Tibial nerve (tissue), 4 donors: ENCODE measurements around the gene SRD5A3. TPM values are rescaled to one million over a fixed set of nuclear protein-coding genes. Genes with fewer than 3 reads are reported as not detected.

Source experiments
- DNase-seq, 2 donors: peaks; one replicate each; pipeline ENCODE4 v3.0.0-alpha.2; 2019; ENCODE audit warnings: low spot score in 2 of 2
- H3K27ac ChIP-seq, 4 donors: fragments of 200-600 bp; sonication (generic) in 3 of 4; one replicate each; pipeline ENCODE4 v1.5.1; 2017 to 2019; ENCODE audit warnings: mild to moderate bottlenecking in 1 of 4
- H3K27me3 ChIP-seq, 2 donors: fragments of 200-600 bp; sonication (generic) in 1 of 2; one replicate each; pipeline versions ENCODE4 v1.5.1 to v1.6.0; 2017 to 2019
- H3K36me3 ChIP-seq, 3 donors: fragments of 200-600 bp; sonication (generic); one replicate each; pipeline ENCODE4 v1.5.1; 2018 to 2019
- H3K4me1 ChIP-seq, 4 donors: fragments of 200-600 bp; sonication (generic) in 3 of 4; one replicate each; pipeline ENCODE4 v1.5.1; 2017 to 2019
- H3K4me3 ChIP-seq, 4 donors: fragments of 200-600 bp; sonication (generic) in 3 of 4; one replicate each; pipeline ENCODE4 v1.5.1; 2017 to 2019; ENCODE audit warnings: mild to moderate bottlenecking in 1 of 4, moderate library complexity in 1 of 4
- H3K9me3 ChIP-seq, 4 donors: fragments of 200-600 bp; sonication (generic) in 3 of 4; one replicate each; pipeline ENCODE4 v1.5.1; 2017 to 2019
- EP300 ChIP-seq, 2 donors: sonication (generic); formaldehyde crosslinking; IDR thresholded peaks; one replicate each; pipeline ENCODE4 v1.6.1; 2017; ENCODE audit warnings: antibody characterized with exemption in 2 of 2, mild to moderate bottlenecking in 1 of 2
- POLR2A ChIP-seq, 2 donors: fragments of 450-650 bp; IDR thresholded peaks; one replicate each; pipeline ENCODE4 v1.6.1; 2017; ENCODE audit warnings: antibody characterized with exemption in 2 of 2, mild to moderate bottlenecking in 2 of 2, moderate library complexity in 2 of 2
- WGBS, 2 donors: methylation state at CpG; one replicate each; pipeline ENCODE4 v1.1.5; 2018; 5-methylcytosine and 5-hydroxymethylcytosine counted together
- total RNA-seq, 4 donors: library from RNA; depleted of rRNA; stranded (reverse); fragments of >200 nt; gene quantifications; one replicate each; pipeline ENCODE4 v1.1.0, GENCODE V29; 2016
- TF ChIP-seq, protein P1 (sequence below), 5 experiments: fragments of 200-600 bp in 3 of 5; fragments of 450-650 bp in 2 of 5; sonication (generic) in 3 of 5; IDR thresholded peaks; one replicate each; pipeline ENCODE4 v1.5.1; 2016 to 2019; ENCODE audit warnings: antibody characterized with exemption in 5 of 5, mild to moderate bottlenecking in 3 of 5, moderate library complexity in 2 of 5

Gene SRD5A3
- total RNA-seq, 4 donors from 2014 or later: 9.0 to 16.1 (median 12.2) TPM

DNA sequence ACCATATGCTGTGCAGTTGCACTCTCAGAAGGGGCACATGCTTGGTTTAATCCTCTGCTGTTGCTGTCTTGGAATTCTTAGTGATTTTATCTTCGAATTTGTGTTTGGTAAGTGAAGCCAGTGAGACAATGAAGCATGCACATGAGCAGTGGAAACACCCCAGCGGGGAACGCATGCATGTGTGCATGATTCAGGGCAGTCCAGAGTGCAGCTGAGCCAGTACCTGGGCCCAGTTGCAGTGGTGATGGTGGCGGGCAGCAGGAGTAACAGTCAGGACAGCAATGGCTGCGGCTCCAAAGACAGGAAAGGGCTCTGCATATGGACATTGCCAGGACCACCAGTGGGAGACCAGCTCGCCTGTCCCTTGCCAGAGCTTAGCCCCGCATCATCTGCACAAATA is 35.5 kb downstream of the SRD5A3 start:
- no peak overlapping the region for H3K27ac ChIP-seq
- TF ChIP-seq POLR2A (IDR thresholded peaks at IDR 0.05): no peak
- TF ChIP-seq, protein P1, sequence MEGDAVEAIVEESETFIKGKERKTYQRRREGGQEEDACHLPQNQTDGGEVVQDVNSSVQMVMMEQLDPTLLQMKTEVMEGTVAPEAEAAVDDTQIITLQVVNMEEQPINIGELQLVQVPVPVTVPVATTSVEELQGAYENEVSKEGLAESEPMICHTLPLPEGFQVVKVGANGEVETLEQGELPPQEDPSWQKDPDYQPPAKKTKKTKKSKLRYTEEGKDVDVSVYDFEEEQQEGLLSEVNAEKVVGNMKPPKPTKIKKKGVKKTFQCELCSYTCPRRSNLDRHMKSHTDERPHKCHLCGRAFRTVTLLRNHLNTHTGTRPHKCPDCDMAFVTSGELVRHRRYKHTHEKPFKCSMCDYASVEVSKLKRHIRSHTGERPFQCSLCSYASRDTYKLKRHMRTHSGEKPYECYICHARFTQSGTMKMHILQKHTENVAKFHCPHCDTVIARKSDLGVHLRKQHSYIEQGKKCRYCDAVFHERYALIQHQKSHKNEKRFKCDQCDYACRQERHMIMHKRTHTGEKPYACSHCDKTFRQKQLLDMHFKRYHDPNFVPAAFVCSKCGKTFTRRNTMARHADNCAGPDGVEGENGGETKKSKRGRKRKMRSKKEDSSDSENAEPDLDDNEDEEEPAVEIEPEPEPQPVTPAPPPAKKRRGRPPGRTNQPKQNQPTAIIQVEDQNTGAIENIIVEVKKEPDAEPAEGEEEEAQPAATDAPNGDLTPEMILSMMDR (IDR thresholded peaks at IDR 0.05): no peak
- TF ChIP-seq EP300 (IDR thresholded peaks at IDR 0.05): no peak
- H3K36me3 ChIP-seq: peaks cover 0 to 4% (median 0%) of the 10 kb centered on the region in 3 donors
- H3K4me3 ChIP-seq: no peak overlapping the region
- no peaks in the 10 kb centered on the region for H3K4me1 ChIP-seq
- WGBS, 2 donors: 93% methylated on average over 6 to 7 of the region's 7 CpGs
- no peaks in the 10 kb centered on the region for H3K9me3 ChIP-seq
- no peaks in the 10 kb centered on the region for H3K27me3 ChIP-seq
- DNase-seq: no peak

DNA sequence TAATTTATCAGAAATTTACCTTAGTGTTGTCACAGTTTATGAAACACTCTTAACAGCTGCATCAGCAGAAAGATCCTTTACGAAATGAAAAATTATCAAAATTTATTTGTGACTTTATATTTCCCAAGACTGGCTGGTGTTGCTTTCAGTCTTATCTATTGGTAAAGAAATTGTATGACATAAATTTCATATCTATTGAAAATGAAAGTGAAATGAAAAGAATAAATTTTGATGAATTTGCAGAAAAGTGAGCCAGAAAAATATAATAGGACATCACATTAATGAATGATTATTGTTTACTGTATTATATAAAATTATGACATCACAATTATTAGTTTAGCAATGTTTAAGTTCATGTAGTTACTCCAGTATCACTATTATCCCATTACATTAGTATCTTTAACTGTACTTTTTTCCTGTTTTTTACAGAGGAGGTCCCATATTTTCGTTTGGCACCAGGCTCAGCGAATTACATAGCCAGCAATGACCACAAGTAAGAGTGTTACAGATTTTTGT is 36.5 kb downstream of the SRD5A3 start:
- TF ChIP-seq, protein P1 (IDR thresholded peaks at IDR 0.05): no peak
- TF ChIP-seq POLR2A (IDR thresholded peaks at IDR 0.05) (no peak), EP300 (IDR thresholded peaks at IDR 0.05) (no peak)
- no peaks in the 10 kb centered on the region for H3K9me3 ChIP-seq
- no peaks in the 10 kb centered on the region for H3K27me3 ChIP-seq
- no peak overlapping the region for H3K27ac ChIP-seq
- no peak overlapping the region for H3K4me3 ChIP-seq
- DNase-seq: no peak
- H3K4me1 ChIP-seq: no peaks in the 10 kb centered on the region
- WGBS, 2 donors: 84 to 86% methylated on average over 3 of the region's 3 CpGs
- peaks cover 0 to 1% (median 0%) of the 10 kb centered on the region in 3 donors for H3K36me3 ChIP-seq

DNA sequence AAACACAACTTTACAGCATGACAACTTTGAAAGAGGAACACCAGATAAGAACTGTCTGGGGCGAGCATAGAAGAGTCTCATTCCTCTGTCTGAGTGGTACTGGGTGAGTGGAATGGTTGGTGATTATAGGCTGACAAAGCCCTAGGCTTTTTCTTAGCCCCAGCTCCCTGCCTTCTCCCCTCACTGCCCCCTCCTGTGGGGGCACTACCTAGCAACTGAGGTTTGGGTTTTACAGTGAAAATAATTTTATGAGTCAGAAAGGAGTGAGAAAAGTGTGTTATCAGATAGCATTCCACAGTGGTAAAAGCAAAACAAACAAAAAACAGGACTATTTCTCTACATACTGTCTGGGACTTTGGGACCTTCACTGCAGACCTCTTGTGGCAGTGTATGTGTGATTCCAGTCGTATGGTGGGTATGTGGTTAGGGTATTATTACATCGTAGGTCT is 39.2 kb downstream of the SRD5A3 start:
- no peak for TF ChIP-seq EP300 (IDR thresholded peaks at IDR 0.05)
- TF ChIP-seq POLR2A (IDR thresholded peaks at IDR 0.05): no peak
- TF ChIP-seq, protein P1 (IDR thresholded peaks at IDR 0.05): no peak
- Histone ChIP-seq H3K36me3 (no peaks in the 10 kb centered on the region), H3K27ac (no peak overlapping the region), H3K4me3 (no peak overlapping the region), H3K4me1 (no peaks in the 10 kb centered on the region), H3K27me3 (no peaks in the 10 kb centered on the region), H3K9me3 (no peaks in the 10 kb centered on the region)
- DNase-seq: no peak
- WGBS, 2 donors: 77 to 80% methylated on average over 3 of the region's 3 CpGs

DNA sequence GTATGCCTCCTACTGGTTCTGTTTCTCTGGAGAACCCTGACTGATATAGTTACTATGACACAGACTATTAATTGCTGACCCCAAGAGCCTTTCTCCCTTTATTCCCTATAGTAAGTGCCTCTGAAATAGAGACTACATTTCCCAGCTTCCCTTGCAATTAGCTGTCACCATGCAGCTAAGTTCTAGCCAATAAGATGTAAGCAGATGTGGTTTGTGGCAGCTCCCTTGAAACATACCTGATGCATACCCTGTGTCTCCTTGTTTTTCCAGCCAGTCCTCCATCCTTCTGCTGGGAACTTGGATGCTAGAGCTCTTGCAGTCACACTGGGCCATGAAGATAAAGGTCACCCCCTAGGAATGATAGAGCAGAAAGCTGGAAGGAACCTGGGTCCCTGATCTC is 40.0 kb downstream of the SRD5A3 start:
- Histone ChIP-seq H3K4me1 (no peaks in the 10 kb centered on the region), H3K27ac (no peak overlapping the region), H3K4me3 (no peak overlapping the region), H3K9me3 (no peaks in the 10 kb centered on the region), H3K27me3 (no peaks in the 10 kb centered on the region), H3K36me3 (no peaks in the 10 kb centered on the region)
- TF ChIP-seq EP300 (IDR thresholded peaks at IDR 0.05) (no peak), POLR2A (IDR thresholded peaks at IDR 0.05) (no peak)
- TF ChIP-seq, protein P1 (IDR thresholded peaks at IDR 0.05): no peak
- DNase-seq: no peak

DNA sequence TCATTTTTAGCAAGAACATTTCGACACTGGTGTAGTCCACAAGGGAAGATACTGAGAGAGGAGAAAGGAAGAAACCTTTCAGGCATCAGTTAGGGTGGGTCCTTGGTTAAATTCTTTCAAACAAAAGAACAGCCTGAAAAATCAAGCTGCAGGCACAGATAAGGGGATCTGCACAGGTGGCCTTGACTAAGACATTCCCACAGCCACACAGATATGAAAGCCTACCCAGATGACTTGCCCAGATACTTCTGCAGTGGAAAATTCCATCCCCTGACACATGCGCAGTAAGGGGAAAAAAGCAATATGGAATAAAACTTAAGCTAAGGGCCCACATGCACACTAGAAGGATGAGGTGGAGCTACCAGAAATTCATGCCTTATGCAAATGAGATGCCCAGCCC is 40.8 kb downstream of the SRD5A3 start:
- no peaks in the 10 kb centered on the region for H3K36me3 ChIP-seq
- H3K4me3 ChIP-seq: no peak overlapping the region
- TF ChIP-seq, protein P1 (IDR thresholded peaks at IDR 0.05): no peak
- TF ChIP-seq POLR2A (IDR thresholded peaks at IDR 0.05) (no peak), EP300 (IDR thresholded peaks at IDR 0.05) (no peak)
- no peaks in the 10 kb centered on the region for H3K9me3 ChIP-seq
- H3K27ac ChIP-seq: no peak overlapping the region
- H3K27me3 ChIP-seq: no peaks in the 10 kb centered on the region
- no peak for DNase-seq
- 91 to 96% methylated on average over 2 of the region's 2 CpGs for WGBS, 2 donors
- no peaks in the 10 kb centered on the region for H3K4me1 ChIP-seq
